GM19395 (cell line): ENCODE data around the gene RBPJ.
"Not testable (repeated sequence)": the region's sequence is repeated elsewhere in the genome, so short reads cannot be mapped to it uniquely, and the experiment has no call there.

ENCODE experiments used
- ATAC-seq: cut with Tn5 transposase; IDR thresholded peaks from one replicate; pipeline ENCODE4 v1.9.1; 2021; ENCODE audit warnings: mild to moderate bottlenecking, moderate library complexity; ENCODE audit not compliant: unreplicated experiment

Gene RBPJ

GRCh38 chr4:26300314-26301307 is 20.2 kb upstream of the RBPJ start:
- ATAC-seq: no peak

DNA sequence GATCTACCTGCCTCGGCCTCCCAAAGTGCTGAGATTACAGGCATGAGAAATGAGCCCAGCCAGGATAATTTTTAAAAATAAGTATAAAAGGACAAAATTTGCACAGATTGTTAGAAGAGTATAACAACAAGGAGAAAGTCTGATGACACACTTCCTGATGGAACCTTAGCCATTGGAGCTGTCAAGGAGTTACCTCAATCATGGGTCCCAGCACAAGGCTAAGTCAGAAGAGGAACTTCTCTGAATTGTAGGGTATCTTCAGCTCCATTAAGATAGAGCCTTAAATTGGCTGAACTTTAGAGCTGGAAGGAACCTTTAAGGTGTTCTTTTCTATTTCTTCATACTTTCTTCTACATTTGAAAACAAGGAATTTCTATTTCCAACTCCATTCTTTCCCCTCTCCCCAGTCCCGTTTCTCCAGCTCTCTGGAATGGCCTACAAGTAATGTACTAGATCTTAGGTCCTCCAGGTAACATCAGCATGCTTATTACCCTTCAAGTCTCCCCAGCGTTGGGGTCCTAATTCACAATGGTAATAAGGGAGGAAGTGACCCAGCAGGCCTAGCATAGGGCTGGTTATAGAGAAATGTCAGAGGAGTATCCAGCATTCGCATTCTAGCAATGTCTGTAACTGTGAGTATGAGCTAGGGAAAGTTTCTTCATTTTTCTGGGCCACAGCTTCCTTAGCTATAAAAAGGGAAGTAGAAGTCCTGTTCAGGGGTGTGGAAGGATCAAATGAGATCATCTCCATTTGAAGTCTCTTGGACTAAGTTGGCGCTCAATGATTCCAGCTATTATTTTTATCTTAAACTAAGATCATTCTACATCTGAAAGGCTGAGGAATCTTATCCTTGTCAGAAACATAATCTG is 18.5 kb upstream of the RBPJ start:
- no peak for ATAC-seq

GRCh38 chr4:26303008-26303407 is 17.8 kb upstream of the RBPJ start:
- no peak for ATAC-seq

- no peak for ATAC-seq
These were observed 13.6 kb upstream of the RBPJ start for GRCh38 chr4:26307037-26307800.

- no peak for ATAC-seq
These were observed 12.2 kb upstream of the RBPJ start for GRCh38 chr4:26308568-26308967.

GRCh38 chr4:26310264-26310663 is 10.6 kb upstream of the RBPJ start:
- ATAC-seq: no peak

DNA sequence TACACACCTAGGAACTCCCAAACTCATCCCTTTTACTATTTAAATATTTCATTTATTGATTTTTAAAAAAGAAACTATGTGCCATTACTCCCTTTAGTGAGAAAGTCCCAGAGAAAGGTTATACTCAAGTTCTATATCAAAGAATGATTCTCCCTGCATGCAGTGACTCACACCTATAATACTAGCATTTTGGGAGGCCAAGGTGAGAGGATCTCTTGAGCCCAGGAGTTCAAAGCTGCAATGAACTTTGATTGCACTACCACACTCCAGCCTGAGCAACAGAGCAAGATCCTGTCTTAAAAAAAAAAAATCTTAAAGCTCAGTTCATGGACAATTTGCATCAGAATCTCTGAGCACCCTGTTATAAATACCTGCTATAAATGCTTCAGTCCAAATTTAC is 9.2 kb upstream of the RBPJ start:
- no peak for ATAC-seq

DNA sequence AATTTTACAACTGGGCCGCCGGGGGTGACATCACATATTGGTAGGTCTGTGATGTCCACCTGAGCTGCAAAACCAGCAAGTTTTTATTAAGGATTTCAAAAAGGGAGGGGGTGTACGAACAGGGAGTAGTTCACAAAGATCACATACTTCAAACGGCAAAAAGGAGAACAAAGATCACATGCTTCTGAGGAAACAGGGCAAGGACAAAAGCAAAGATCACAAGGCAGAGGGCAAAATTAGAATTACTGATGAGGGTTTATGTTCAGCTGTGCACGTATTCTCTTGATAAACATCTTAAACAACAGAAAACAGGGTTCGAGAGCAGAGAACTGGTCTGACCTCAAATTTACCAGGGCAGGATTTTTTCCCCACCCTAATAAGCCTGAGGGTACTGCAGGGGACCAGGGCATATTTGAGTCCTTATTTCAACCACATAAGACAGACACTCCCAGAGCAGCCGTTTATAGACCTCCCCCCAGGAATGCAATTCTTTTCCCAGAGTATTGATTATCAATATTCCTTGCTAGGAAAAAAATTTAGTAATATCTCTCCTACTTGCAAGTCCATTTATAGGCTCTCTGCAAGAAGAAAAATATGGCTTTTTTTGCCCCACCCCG is 5.4 kb upstream of the RBPJ start:
- ATAC-seq: not testable (repeated sequence)

GRCh38 chr4:26317766-26318165 is 3.0 kb upstream of the RBPJ start:
- no peak for ATAC-seq

- ATAC-seq: peak; percentile 70
These were observed 1.3 kb upstream of the RBPJ start for GRCh38 chr4:26319467-26319948.

GRCh38 chr4:26319949-26320537 is 771 bp upstream of the RBPJ start:
- peak; percentile 33 for ATAC-seq

DNA sequence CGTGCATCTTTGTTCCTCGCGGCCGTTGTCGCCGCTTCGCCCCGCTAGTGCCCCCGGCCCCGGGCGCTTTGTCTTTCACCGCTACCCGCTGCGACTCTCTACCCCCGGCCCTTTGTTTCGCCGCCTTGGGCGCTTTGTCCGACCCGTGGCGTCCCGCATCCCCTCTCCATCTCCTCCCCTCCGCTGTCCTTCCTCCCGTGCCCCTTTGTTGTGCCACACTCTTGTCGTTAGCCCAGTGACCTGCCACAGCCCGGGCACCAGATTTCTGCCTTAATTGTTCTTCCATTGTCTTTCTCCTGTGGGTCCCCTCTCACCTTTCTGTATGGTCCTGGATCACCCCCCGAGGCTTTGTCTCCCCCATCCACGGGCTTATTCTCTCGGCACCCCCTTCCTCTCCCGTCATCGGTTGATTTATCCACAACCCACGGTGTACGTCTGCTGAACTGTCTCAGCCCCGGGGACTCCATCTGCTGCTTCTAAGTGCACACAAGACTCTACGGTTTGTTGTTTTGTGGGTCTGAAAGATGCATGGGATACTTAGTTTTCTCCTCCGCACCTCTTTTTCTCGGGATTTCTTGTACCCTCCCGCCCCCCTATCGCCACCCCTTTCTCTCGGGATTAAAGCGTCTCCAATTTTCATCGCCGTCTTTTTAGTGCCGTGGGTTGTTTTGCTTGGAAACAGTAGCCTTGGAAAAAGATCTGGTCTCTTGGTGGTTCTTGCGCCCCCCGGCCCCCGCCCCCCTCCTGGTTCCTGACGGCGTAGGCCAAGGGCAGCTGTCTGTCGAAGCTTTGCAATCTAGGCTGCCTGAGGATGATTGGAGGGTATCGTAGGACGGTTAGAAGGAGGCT is 783 bp downstream of the RBPJ start:
- peak; percentile 0 for ATAC-seq

GRCh38 chr4:26322346-26322745 is 1.5 kb downstream of the RBPJ start:
- no peak for ATAC-seq

DNA sequence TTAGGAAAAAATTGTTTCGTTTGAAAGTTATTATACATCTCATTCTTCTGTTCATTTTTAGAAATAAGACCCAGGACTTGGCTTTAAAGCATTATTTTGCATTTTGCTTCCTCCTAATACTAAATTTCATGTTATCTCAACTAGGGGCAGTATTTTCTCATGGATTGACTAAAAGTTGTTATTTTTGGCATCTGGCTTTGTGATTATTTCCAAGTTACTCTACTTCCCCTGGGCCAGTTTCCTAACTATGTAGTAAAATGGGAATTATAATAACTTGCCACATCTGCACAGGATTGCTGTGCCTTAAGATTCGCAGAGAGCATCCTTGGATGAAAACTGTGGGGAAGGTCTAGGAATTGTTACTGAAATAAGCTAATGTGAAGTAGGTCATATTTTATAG is 3.0 kb downstream of the RBPJ start:
- ATAC-seq: no peak

GRCh38 chr4:26325191-26325590 is 4.4 kb downstream of the RBPJ start:
- peak; percentile 24 for ATAC-seq

GRCh38 chr4:26326791-26327190 is 6.0 kb downstream of the RBPJ start:
- no peak for ATAC-seq

DNA sequence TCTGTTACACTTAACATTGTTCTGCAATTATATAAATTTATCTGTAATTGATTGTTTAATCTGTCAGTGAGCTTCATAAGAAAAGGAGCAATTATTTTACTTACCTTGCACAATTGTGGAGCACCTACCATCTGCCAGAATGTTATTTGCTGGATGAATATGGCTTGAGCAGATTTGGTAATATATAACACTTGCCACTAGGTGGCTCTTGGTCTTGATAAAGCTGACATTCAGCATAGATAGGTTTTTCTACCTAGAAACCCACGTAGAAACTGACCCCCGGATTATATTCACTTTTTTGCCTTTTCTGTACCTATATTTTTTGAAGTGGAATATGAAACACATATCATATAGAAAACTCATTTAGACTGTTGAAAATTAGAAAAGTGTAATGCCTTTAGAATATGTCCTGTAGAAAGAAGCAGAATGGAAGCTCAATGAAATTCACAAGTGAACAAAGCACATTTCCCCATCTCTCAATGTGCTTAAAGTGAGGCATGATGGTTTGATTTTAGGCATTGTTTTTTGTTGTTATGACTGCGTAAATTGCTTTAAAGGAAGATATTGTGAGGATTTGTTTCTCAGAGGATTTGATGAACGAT is 9.5 kb downstream of the RBPJ start:
- ATAC-seq: peak; percentile 88

- no peak for ATAC-seq
These were observed 10.1 kb downstream of the RBPJ start for GRCh38 chr4:26330946-26331345.
